GM21576 (cell line): ENCODE measurements around the gene OSBPL5.

Experiments used
- ATAC-seq: cut with Tn5 transposase; IDR thresholded peaks from one replicate; pipeline ENCODE4 v1.9.1; 2021; ENCODE audit warnings: mild to moderate bottlenecking, moderate library complexity; ENCODE audit not compliant: unreplicated experiment

The OSBPL5 gene

GRCh38 chr11:3041699-3042441, 123.2 kb downstream of the OSBPL5 start:
- ATAC-seq: no peak

GRCh38 chr11:3040881-3041280, 124.2 kb downstream of the OSBPL5 start:
- ATAC-seq: no peak

GRCh38 chr11:3037945-3038271, 127.2 kb downstream of the OSBPL5 start:
- no peak for ATAC-seq
